CD4-positive, alpha-beta T cell treated with Interferon gamma for 1 hour (primary cell): ENCODE measurements around the gene GEMIN7.
"Not testable (repeated sequence)": the region's sequence is repeated elsewhere in the genome, so short reads cannot be mapped to it uniquely, and the experiment has no call there.

Source experiments
- DNase-seq: peaks from one replicate; pipeline ENCODE4 v3.0.0-alpha.2; 2020

The GEMIN7 gene

GRCh38 chr19:45091031-45091923, 12.2 kb downstream of the GEMIN7 start:
- DNase-seq, result peak; percentile 96

GRCh38 chr19:45092747-45093678, 14.0 kb downstream of the GEMIN7 start, which contains the start of gene PPP1R37:
Gene PPP1R37 (plus strand): TSS chr19:45093179. CDS start chr19:45093326, 147 bp downstream.
- DNase-seq, result peak; percentile 93

GRCh38 chr19:45094137-45094536, 15.1 kb downstream of the GEMIN7 start:
- no peak for DNase-seq

- no peak for DNase-seq
These were observed 15.6 kb downstream of the GEMIN7 start for GRCh38 chr19:45094707-45095106.

DNA sequence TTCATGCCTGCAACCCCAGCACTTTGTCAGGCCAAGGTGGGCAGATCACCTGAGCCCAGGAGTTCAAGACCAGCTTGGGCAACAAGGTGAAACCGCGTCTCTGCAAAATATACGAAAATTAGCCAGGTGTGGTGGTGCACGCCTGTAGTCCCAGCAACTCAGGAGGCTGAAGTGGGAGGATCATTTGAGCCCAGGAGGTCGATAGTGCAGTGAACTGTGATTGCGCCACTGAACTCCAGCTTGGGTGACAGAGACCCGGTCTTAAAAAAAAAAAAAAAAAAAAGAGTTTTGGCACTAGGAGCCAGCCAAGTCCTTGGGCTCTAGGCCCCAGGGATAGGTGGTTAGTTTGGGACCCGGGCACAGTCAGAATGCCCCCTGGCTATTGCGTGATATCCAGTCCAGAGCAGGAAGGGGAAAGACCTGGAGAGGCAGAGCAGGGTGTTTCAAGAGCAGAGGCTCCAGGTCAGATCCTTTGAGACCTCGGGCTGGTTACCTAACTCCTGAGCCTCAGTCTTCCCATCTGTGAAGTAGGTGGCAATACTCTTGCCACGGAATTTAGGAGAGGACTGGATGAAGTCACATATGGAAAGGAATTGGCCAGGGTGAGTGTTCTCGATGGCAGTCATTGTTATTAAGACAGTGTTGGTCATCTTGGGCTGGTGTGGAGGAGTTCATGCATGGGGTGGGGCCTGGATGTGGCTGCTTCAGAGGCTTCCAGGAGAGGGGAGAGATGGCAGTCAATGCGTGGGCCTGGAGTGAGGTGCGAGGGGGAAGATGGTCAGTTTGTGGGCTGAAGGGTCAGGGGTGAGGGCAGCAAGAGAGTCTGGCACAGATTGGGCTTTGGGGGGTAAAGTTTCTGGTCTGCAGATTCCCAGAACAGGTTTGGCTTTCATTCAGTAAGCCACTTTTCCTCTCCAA, 16.7 kb downstream of the GEMIN7 start:
- no peak for DNase-seq

- no peak for DNase-seq
These were observed 17.6 kb downstream of the GEMIN7 start for GRCh38 chr19:45096700-45097099.

- DNase-seq, result no peak
These were observed 18.4 kb downstream of the GEMIN7 start for GRCh38 chr19:45097450-45097775.

- DNase-seq, result no peak
These were observed 18.9 kb downstream of the GEMIN7 start for GRCh38 chr19:45097776-45098520.

DNA sequence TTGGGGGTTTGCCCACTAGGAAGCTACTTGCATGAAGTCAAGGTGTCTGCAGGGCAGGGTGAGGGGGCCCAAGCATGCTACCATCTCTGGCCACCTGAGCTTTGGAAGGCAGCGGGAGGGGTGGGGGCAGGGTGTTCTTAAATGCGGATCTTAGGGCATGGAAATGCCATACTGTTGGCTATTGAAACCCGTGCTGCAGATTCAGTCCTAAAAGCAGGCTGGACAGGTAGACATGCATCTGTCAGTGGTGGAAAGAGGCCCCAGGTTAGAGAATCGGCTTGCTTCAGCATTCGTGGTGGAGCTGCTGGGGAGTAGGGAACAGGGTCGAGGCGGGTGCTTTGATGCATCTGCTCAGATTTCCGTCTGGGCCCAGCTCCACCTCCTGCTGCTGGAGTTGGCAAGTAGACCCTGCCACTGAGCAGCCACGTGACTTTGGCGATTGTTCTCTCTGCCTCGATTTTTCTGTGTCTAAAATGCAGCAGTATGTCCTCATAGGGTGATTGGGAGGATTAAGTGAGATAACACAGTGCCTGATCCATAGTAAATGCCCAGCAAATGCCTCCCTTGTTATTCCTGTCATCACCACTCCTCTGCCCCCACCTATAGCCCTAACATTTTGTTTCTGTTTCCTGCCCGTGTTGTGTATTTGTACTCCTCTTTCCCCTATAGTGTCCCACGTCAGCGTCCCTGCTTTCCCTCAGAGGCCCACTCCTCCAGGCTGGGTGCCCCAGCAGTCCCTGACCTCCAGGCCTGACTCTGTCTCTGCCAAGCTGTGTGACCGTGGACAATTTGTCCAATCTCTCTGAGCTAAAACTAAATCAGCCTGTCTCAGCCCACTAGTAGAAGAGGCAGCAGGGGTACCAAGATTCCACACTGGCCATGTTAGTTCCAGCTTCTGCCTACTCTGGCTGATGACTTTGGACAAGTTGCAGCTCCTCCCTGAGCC, 19.7 kb downstream of the GEMIN7 start:
- no peak for DNase-seq

DNA sequence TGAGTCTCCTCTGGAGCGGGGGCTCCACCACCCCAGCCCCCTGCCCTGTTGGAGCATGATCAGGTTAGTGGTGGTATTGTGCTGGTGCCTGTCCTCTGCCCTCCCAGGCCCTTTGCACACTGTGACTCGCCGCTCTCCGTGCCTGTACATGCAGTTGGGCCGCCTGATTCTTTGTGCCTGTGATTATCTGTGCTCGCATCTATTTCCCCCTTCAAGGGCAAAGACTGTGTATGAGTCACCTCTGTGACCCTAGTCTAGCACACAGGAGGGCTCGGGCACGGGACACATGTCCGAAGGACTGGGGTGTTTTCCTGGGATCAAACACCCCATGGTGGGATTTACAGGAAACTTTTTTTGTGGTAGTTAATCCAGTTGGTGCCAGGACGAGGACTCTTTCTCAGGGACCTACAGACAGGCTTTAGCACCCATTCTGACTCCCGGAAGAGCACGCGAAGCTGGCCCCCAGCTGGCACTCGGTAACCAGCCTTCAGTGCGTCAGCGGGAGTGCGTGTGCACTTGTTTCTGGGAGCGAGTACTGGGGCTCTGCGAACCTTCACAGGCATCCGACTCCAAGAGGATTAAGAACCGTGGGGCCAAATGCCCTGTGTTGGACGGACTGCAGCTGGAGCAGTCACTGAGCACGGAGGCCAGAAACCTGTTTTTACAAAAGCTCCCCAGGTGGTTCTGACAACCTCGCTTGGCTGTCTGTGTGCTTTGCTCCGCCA, 20.6 kb downstream of the GEMIN7 start:
- DNase-seq, result no peak

- no peak for DNase-seq
These were observed 21.1 kb downstream of the GEMIN7 start for GRCh38 chr19:45100201-45100600.

DNA sequence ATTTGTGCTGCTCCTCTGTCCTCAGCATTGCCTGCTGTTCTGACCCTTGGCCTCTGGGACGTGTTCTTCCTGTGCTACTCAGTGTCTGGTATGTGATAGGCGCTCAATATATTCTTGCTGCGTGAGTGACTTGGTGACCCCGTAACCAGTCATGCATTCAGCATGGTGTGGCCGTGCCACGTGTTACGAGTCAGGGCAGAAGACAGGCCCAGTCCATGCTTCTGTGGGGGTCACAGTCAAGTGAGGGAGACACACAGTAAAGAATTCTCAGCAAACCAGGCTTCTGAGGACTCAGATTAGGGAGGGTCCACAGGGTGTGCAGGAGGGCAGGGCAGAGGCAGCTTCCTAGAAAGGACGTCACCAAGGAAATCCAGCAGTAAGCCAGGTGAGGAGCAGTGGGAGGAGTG, 21.8 kb downstream of the GEMIN7 start:
- no peak for DNase-seq

DNA sequence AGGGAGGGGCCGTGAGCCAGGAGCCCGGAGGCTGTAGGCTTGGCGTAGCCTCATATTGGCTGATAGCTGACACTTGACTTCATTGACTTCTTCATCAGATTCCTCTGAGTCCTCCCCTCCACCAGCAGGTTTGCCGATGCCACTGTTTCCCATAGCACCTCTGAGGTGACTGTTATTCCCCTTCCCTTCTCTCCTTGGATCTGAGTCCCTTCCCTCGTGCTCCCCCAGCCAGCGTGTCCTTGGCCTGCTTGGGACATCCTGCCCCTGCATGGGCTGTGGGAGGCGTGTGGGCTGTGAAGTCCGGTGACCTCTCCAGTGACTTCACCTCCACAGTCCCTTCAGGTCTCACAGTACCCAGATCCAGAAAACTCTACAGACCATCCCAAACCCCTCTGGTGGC, 22.7 kb downstream of the GEMIN7 start:
- DNase-seq, result no peak

DNA sequence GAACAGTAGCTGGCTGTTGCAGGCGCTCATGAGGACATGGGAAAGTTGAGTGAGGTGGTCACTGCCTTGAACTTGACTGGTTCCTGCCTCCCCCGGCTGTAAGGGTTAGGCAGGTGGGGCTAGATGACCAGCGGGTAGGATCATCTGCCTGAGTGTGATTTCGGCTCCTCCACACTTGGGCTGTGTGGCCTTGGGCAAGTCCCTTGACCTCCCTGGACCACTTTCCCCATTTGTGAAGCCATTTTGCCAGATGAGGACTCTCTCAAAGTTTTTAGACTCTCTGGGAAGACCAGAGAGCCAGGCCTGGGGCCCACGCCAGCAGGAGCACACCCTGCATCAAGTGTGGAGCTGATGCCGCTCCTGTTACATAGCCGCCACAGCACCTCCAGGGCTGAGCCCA, 23.4 kb downstream of the GEMIN7 start:
- DNase-seq, result no peak

GRCh38 chr19:45103156-45103507, 24.1 kb downstream of the GEMIN7 start:
- peak; percentile 31 for DNase-seq

GRCh38 chr19:45103508-45104319, 24.7 kb downstream of the GEMIN7 start:
- no peak for DNase-seq

GRCh38 chr19:45104658-45105349, 25.7 kb downstream of the GEMIN7 start:
- no peak for DNase-seq

DNA sequence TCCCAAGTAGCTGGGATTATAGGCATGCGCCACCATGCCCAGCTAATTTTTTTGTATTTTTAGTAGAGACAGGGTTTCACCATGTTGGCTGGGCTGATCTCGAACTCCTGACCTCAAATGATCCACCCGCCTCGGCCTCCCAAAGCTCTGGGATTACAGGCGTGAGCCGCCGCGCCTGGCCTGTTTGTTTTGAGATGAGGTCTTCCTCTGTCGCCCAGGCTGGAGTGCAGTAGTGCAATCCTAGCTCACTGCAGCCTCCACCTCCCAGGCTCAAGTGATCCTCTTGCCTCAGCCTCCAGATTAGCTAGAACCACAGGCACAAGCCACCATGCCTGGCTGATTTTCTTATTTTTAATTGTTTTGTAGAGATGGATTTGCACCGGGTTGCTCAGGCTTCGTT, 27.3 kb downstream of the GEMIN7 start:
- DNase-seq, result not testable (repeated sequence)
